Esophagus muscularis mucosa (tissue), 4 donors: ENCODE results near the gene NKX3-2. TPM values are rescaled to one million over a fixed set of nuclear protein-coding genes. Genes with fewer than 3 reads are reported as not detected.

Experiments used
- DNase-seq: peaks from one replicate; pipeline ENCODE4 v3.0.0-alpha.2; 2017; ENCODE audit errors: extremely low spot score
- H3K27ac ChIP-seq, 4 donors: fragments of 200-600 bp; sonication (generic); replicated peaks in 1 of 4; 1 replicate in 3 of 4; 2 replicates in 1 of 4; pipeline ENCODE4 v1.5.1; 2016 to 2019; ENCODE audit warnings: mild to moderate bottlenecking in 1 of 4
- H3K27me3 ChIP-seq, 4 donors: fragments of 200-600 bp; sonication (generic); one replicate each; pipeline versions ENCODE4 v1.5.1 to v1.6.0; 2016 to 2019
- H3K36me3 ChIP-seq, 4 donors: fragments of 200-600 bp; sonication (generic); one replicate each; pipeline ENCODE4 v1.5.1; 2016 to 2019
- H3K4me1 ChIP-seq, 4 donors: fragments of 200-600 bp; sonication (generic); one replicate each; pipeline ENCODE4 v1.5.1; 2016 to 2019
- H3K4me3 ChIP-seq, 4 donors: fragments of 200-600 bp; sonication (generic); 1 replicate in 2 of 4; 2 replicates in 2 of 4; pipeline ENCODE4 v1.5.1; 2016 to 2019; ENCODE audit warnings: mild to moderate bottlenecking in 4 of 4, moderate library complexity in 1 of 4
- H3K9me3 ChIP-seq, 4 donors: fragments of 200-600 bp; sonication (generic); 1 replicate in 3 of 4; 2 replicates in 1 of 4; pipeline ENCODE4 v1.5.1; 2016 to 2019
- EP300 ChIP-seq: sonication (generic); formaldehyde crosslinking; IDR thresholded peaks from one replicate; pipeline ENCODE4 v1.6.1; 2017; ENCODE audit warnings: antibody characterized with exemption
- POLR2A ChIP-seq: fragments of 450-650 bp; IDR thresholded peaks from one replicate; pipeline ENCODE4 v1.6.1; 2017; ENCODE audit warnings: antibody characterized with exemption, moderate library complexity, mild to moderate bottlenecking, low read depth
- POLR2AphosphoS5 ChIP-seq, 2 donors: sonication (generic); formaldehyde crosslinking; IDR thresholded peaks; one replicate each; pipeline ENCODE4 v1.6.1; 2017; ENCODE audit warnings: antibody characterized with exemption in 2 of 2
- WGBS: methylation state at CpG from one replicate; pipeline ENCODE4 v1.1.5; 2018; 5-methylcytosine and 5-hydroxymethylcytosine counted together
- intact Hi-C: fragments of 100-400 bp; cut with DNase I; formaldehyde crosslinking; loops from one replicate; pipeline ENCODE4 v1.15.1; 2023
- total RNA-seq, 4 donors: library from RNA; depleted of rRNA; stranded (reverse); fragments of >200 nt; gene quantifications; one replicate each; pipeline versions ENCODE4 v1.1.0 to v1.2.1, GENCODE V29; 2016
- TF ChIP-seq, protein P1 (sequence below), 3 experiments: fragments of 200-600 bp in 2 of 3; fragments of 450-650 bp in 1 of 3; sonication (generic) in 2 of 3; IDR thresholded peaks; one replicate each; pipeline ENCODE4 v1.5.1; 2017 to 2019; ENCODE audit warnings: antibody characterized with exemption in 3 of 3, mild to moderate bottlenecking in 2 of 3, moderate library complexity in 1 of 3

The NKX3-2 gene
- total RNA-seq, 4 donors from 2014 or later: 1.2 to 7.0 (median 4.7) TPM

DNA sequence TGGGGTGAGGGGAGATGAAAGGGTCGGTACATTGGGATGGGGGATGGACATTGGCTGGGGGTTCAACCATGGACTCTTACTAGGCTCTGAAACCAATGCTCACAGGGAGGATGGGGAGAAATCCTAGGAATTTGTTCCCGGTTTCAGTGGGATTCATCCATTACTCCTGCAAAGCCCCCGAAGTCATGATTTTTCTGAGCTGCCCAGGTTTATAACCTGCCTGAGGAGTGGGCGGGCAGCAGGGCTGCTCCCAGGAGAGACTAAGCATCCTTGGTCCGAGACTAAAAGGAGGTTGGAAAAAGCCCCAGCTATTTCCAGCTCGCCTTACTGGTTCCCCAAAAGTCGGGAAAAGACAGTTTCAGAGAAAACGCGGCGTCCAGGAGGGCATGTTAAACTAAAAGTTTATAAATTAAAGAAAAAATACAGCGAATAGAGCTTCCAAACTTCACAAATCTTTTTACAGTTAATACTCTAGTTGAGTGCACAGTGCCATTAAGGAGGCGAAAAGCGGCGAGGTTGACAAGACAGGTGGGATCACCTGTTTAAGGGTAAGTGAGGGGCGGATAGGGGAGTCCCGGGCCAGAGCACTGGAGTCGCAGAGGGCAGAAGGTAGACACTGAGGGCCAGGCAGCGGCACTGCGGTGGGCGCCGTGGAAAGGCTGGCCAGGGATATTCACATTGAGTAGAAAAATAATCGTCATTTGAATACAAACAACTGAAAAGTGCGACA, 3.7 kb downstream of the NKX3-2 start:
- peaks cover 0 to 7% (median 0%) of the 10 kb centered on the region in 4 donors for H3K9me3 ChIP-seq
- H3K27ac ChIP-seq: no peak overlapping the region
- peaks cover 0 to 5% (median 0%) of the 10 kb centered on the region in 4 donors for H3K36me3 ChIP-seq
- peaks cover 7 to 100% (median 93%) of the 10 kb centered on the region in 4 donors for H3K27me3 ChIP-seq
- peaks cover 41 to 76% (median 64%) of the 10 kb centered on the region in 4 donors for H3K4me1 ChIP-seq
- TF ChIP-seq POLR2A (no peak), POLR2AphosphoS5 (IDR thresholded peaks at IDR 0.05) (no peak), EP300 (no peak)
- 53% methylated on average over 23 of the region's 23 CpGs for WGBS
- intact Hi-C loops: no loop called here
- H3K4me3 ChIP-seq: peak overlapping the region in 1 of 4 donors; percentile 12
- DNase-seq: peak; percentile 64

DNA sequence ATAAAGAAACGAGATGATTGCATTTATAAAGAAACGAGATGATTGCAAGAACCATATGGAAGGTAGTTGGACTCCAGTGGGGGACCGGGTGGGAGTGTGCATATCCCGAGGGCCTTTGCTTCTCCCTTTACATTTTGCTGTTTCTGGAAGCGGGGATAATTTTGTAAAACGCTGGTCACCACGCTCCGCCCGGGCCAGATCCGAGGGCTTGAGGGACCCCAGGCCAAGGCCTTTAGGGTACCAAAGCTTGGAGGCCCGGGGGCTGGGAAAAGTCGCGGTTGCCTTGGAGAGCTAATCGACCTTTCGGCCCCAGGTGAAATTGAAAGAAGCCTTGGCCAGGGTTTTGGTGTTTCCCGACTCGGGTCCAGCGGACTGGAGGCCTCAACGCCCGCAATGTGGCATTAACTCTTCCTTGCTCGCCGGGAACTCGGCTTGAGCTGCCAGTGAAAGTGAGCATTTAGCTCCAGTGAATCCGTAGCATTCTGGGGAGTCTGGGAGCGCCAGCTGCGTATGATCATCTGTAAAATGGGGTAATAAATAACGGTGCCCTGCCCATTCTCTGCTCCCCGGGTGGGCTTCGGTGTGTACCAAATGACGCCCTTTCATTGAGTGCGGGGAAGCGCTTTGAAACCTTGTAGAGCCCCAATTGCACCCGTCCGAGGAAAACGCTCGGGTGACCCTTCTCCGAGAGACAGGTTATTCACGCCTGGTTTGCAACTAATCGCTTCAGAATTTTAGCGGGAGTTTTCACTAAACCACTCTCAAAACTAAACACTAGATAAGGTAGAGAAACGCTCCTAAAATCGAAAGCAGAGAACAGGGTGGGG, 4.5 kb downstream of the NKX3-2 start:
- intact Hi-C loops: no loop called here
- H3K36me3 ChIP-seq: peaks cover 0 to 5% (median 0%) of the 10 kb centered on the region in 4 donors
- peak; percentile 74 for DNase-seq
- H3K27ac ChIP-seq: no peak overlapping the region
- H3K27me3 ChIP-seq: peaks cover 7 to 100% (median 91%) of the 10 kb centered on the region in 4 donors
- TF ChIP-seq POLR2A: no peak
- TF ChIP-seq, protein P1, sequence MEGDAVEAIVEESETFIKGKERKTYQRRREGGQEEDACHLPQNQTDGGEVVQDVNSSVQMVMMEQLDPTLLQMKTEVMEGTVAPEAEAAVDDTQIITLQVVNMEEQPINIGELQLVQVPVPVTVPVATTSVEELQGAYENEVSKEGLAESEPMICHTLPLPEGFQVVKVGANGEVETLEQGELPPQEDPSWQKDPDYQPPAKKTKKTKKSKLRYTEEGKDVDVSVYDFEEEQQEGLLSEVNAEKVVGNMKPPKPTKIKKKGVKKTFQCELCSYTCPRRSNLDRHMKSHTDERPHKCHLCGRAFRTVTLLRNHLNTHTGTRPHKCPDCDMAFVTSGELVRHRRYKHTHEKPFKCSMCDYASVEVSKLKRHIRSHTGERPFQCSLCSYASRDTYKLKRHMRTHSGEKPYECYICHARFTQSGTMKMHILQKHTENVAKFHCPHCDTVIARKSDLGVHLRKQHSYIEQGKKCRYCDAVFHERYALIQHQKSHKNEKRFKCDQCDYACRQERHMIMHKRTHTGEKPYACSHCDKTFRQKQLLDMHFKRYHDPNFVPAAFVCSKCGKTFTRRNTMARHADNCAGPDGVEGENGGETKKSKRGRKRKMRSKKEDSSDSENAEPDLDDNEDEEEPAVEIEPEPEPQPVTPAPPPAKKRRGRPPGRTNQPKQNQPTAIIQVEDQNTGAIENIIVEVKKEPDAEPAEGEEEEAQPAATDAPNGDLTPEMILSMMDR (IDR thresholded peaks at IDR 0.05): no peak
- TF ChIP-seq EP300: no peak
- no peak for TF ChIP-seq POLR2AphosphoS5 (IDR thresholded peaks at IDR 0.05)
- H3K4me1 ChIP-seq: peaks cover 35 to 71% (median 58%) of the 10 kb centered on the region in 4 donors
- peak overlapping the region in 1 of 4 donors; percentile 12 for H3K4me3 ChIP-seq
- WGBS: 22% methylated on average over 33 of the region's 42 CpGs
- H3K9me3 ChIP-seq: peaks cover 0 to 7% (median 0%) of the 10 kb centered on the region in 4 donors

DNA sequence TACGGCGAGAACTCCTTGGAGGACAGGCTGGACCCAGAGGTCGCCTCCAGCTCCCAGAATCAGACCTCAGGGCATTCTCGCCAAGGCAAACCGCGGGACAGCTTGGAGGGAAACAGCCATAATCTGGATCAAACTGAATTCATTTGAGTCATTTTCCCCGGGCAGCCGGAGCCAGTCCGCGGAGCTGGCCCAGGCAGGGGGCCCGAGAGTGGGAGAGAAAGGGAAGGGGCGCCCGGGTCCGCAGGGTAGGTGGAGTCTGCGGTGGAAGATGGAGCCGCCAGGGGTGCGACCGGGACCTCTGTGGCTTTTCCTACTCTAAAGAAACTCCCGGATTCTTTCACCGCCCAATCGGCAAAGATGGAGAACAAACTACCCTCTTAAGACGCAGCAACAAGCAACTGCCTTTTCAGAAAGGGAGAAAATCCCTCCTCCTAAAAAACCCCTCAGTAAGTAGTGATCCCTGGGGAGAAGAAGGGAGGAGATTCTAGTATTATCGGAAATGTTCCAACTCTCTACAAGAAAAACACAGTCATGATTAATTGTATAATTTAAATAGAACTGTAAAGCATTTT, 5.2 kb downstream of the NKX3-2 start:
- intact Hi-C loops: no loop called here
- TF ChIP-seq EP300 (no peak), POLR2AphosphoS5 (IDR thresholded peaks at IDR 0.05) (no peak), POLR2A (no peak)
- TF ChIP-seq, protein P1 (IDR thresholded peaks at IDR 0.05): no peak
- H3K27ac ChIP-seq: no peak overlapping the region
- peaks cover 6 to 100% (median 91%) of the 10 kb centered on the region in 4 donors for H3K27me3 ChIP-seq
- DNase-seq: no peak
- peaks cover 0 to 5% (median 0%) of the 10 kb centered on the region in 4 donors for H3K36me3 ChIP-seq
- WGBS: 12% methylated on average over 23 of the region's 23 CpGs
- H3K4me1 ChIP-seq: peaks cover 33 to 64% (median 52%) of the 10 kb centered on the region in 4 donors
- H3K4me3 ChIP-seq: peak overlapping the region in 2 of 4 donors; percentile 5 to 12
- peaks cover 0 to 7% (median 0%) of the 10 kb centered on the region in 4 donors for H3K9me3 ChIP-seq

DNA sequence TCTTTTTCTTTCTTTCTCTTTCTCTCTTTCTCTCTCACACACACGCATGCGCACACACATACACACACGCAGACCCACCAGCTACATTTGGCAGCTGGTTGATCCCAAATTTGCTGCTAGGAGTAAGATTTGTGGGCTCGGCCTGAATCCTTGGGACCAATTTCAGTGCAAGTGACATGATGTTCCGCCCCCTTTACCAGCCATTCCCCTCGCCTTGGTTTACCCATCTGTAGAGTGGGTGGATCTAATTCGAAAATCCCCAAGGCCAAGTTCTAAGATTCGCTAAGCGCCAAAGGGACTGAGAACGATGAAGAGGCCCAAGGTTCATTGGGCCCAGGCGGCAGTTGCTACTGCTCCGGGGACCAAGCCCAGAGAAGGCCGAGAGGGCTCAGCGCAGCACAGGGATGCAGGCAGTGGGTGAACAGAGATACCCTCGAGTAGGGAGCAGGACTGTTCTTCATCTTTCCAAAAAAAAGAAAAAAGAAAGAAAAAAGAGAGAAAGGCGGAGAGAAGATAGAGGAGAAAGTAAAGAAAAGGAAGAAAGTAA, 5.8 kb downstream of the NKX3-2 start:
- H3K27ac ChIP-seq: no peak overlapping the region
- peak overlapping the region in 1 of 4 donors; percentile 5 for H3K4me3 ChIP-seq
- peaks cover 0 to 100% (median 91%) of the 10 kb centered on the region in 4 donors for H3K27me3 ChIP-seq
- intact Hi-C loops: no loop called here
- peaks cover 0 to 7% (median 0%) of the 10 kb centered on the region in 4 donors for H3K9me3 ChIP-seq
- H3K36me3 ChIP-seq: peaks cover 0 to 5% (median 0%) of the 10 kb centered on the region in 4 donors
- WGBS: 25% methylated on average over 16 of the region's 16 CpGs
- peaks cover 27 to 57% (median 46%) of the 10 kb centered on the region in 4 donors for H3K4me1 ChIP-seq
- TF ChIP-seq EP300 (no peak), POLR2AphosphoS5 (IDR thresholded peaks at IDR 0.05) (no peak), POLR2A (no peak)
- TF ChIP-seq, protein P1 (IDR thresholded peaks at IDR 0.05): no peak
- peak; percentile 88 for DNase-seq
